Neural progenitor cell (in vitro differentiated cells): Measurements from ENCODE around the gene CFAP97D1. TPM values are rescaled to one million over a fixed set of nuclear protein-coding genes. Genes with fewer than 3 reads are reported as not detected.

ENCODE experiments used
- DNase-seq: peaks from one replicate; pipeline ENCODE4 v3.0.0-alpha.2; 2016; ENCODE audit warnings: low spot score
- H2AFZ ChIP-seq: fragments of 200-600 bp; sonication (generic); replicated peaks from 2 replicates; pipeline ENCODE4 v1.6.1; 2016; ENCODE audit warnings: antibody characterized with exemption
- H3F3A ChIP-seq: fragments of 200-600 bp; sonication (generic); 2 replicates; pipeline ENCODE4 v1.6.1; 2016; ENCODE audit warnings: antibody characterized with exemption, low read depth
- H3K27ac ChIP-seq: fragments of 200-600 bp; sonication (generic); 2 replicates; pipeline ENCODE4 v1.5.1; 2016; ENCODE audit warnings: mild to moderate bottlenecking
- H3K27me3 ChIP-seq: fragments of 200-600 bp; sonication (generic); 2 replicates; pipeline ENCODE4 v1.6.1; 2016; ENCODE audit warnings: mild to moderate bottlenecking, moderate library complexity
- H3K36me3 ChIP-seq: fragments of 200-600 bp; sonication (generic); 2 replicates; pipeline ENCODE4 v1.5.1; 2016
- H3K4me1 ChIP-seq: fragments of 200-600 bp; sonication (generic); 2 replicates; pipeline ENCODE4 v1.6.1; 2016; ENCODE audit warnings: mixed run types
- H3K4me2 ChIP-seq: fragments of 200-600 bp; sonication (generic); 2 replicates; pipeline ENCODE4 v1.6.1; 2016
- H3K4me3 ChIP-seq: fragments of 200-600 bp; sonication (generic); 2 replicates; pipeline ENCODE4 v1.5.1; 2016
- H3K79me2 ChIP-seq: fragments of 200-600 bp; sonication (generic); 2 replicates; pipeline ENCODE4 v1.6.1; 2016; ENCODE audit warnings: low read depth
- H3K9ac ChIP-seq: fragments of 200-600 bp; sonication (generic); 2 replicates; pipeline ENCODE4 v1.6.1; 2016
- H3K9me3 ChIP-seq: fragments of 200-600 bp; sonication (generic); 2 replicates; pipeline ENCODE4 v1.5.1; 2016; ENCODE audit warnings: low read depth
- H4K20me1 ChIP-seq: fragments of 200-600 bp; sonication (generic); 2 replicates; pipeline ENCODE4 v1.6.1; 2016; ENCODE audit warnings: low read depth
- H3K27ac Mint-ChIP-seq: 3 replicates; pipeline ENCODE4 v1.8.0; 2021; ENCODE audit warnings: mixed read lengths
- H3K27me3 Mint-ChIP-seq: 2 replicates; pipeline ENCODE4 v1.8.0; 2022; ENCODE audit warnings: low read depth, mild to moderate bottlenecking, inconsistent platforms, moderate library complexity, mixed read lengths; ENCODE audit not compliant: insufficient read depth
- H3K36me3 Mint-ChIP-seq: 3 replicates; pipeline ENCODE4 v1.8.0; 2021; ENCODE audit warnings: mixed read lengths
- H3K4me1 Mint-ChIP-seq: 3 replicates; pipeline ENCODE4 v1.8.0; 2021; ENCODE audit warnings: mixed read lengths
- H3K4me3 Mint-ChIP-seq: 3 replicates; pipeline ENCODE4 v1.8.0; 2021; ENCODE audit warnings: mild to moderate bottlenecking, moderate library complexity, mixed read lengths
- H3K9me3 Mint-ChIP-seq: 3 replicates; pipeline ENCODE4 v1.8.0; 2020; ENCODE audit warnings: mixed read lengths
- CTCF ChIP-seq: fragments of 200-600 bp; sonication (generic); IDR thresholded peaks from 2 replicates; pipeline ENCODE4 v1.5.1; 2017; ENCODE audit warnings: antibody characterized with exemption, mild to moderate bottlenecking
- EZH2 ChIP-seq: fragments of 200-600 bp; sonication (generic); IDR thresholded peaks from 2 replicates; pipeline ENCODE4 v1.6.1; 2017; ENCODE audit warnings: antibody characterized with exemption, mild to moderate bottlenecking, moderate library complexity
- EZH2phosphoT487 ChIP-seq: fragments of 200-600 bp; sonication (generic); IDR thresholded peaks from 2 replicates; pipeline ENCODE4 v1.6.1; 2017; ENCODE audit warnings: antibody characterized with exemption
- total RNA-seq: library from RNA; depleted of rRNA; stranded (reverse); fragments of >200 nt; gene quantifications from 2 replicates; pipeline ENCODE4 v1.2.3, GENCODE V29; 2015; ENCODE audit warnings: low replicate concordance

Gene CFAP97D1
- total RNA-seq, 1 donor from 2014 or later: not detected

GRCh38 chr17:43810226-43810715, 30.0 kb downstream of the CFAP97D1 start:
- TF ChIP-seq CTCF (no peak), EZH2phosphoT487 (no peak)
- Mint-ChIP-seq H3K4me1 (peaks cover 11% of the 10 kb centered on the region), H3K4me3 (no peak overlapping the region), H3K9me3 (no peaks in the 10 kb centered on the region), H3K27me3 (peaks cover 2% of the 10 kb centered on the region), H3K27ac (no peak overlapping the region), H3K36me3 (no peaks in the 10 kb centered on the region)
- Histone ChIP-seq H3K4me3 (no peak overlapping the region), H3K9me3 (no peaks in the 10 kb centered on the region), H3K4me2 (no peak overlapping the region), H3K27me3 (no peaks in the 10 kb centered on the region), H3K4me1 (no peaks in the 10 kb centered on the region), H4K20me1 (no peaks in the 10 kb centered on the region), H2AFZ (no peak overlapping the region), H3F3A (no peaks in the 10 kb centered on the region), H3K79me2 (no peaks in the 10 kb centered on the region), H3K36me3 (no peaks in the 10 kb centered on the region), H3K27ac (no peak overlapping the region), H3K9ac (no peak overlapping the region)
- DNase-seq: no peak

- peaks cover 11% of the 10 kb centered on the region for H3K4me1 Mint-ChIP-seq
- no peaks in the 10 kb centered on the region for H3K36me3 ChIP-seq
- H2AFZ ChIP-seq: no peak overlapping the region
- no peaks in the 10 kb centered on the region for H3K4me1 ChIP-seq
- peaks cover 2% of the 10 kb centered on the region for H3K27me3 Mint-ChIP-seq
- H3F3A ChIP-seq: no peaks in the 10 kb centered on the region
- no peak overlapping the region for H3K27ac ChIP-seq
- H3K9me3 Mint-ChIP-seq: no peaks in the 10 kb centered on the region
- H3K4me2 ChIP-seq: no peak overlapping the region
- no peak overlapping the region for H3K4me3 Mint-ChIP-seq
- no peaks in the 10 kb centered on the region for H3K9me3 ChIP-seq
- H3K9ac ChIP-seq: no peak overlapping the region
- no peak overlapping the region for H3K27ac Mint-ChIP-seq
- H3K4me3 ChIP-seq: no peak overlapping the region
- H4K20me1 ChIP-seq: no peaks in the 10 kb centered on the region
- no peaks in the 10 kb centered on the region for H3K36me3 Mint-ChIP-seq
- DNase-seq: no peak
- TF ChIP-seq EZH2phosphoT487 (no peak), EZH2 (no peak), CTCF (no peak)
- no peaks in the 10 kb centered on the region for H3K79me2 ChIP-seq
- no peaks in the 10 kb centered on the region for H3K27me3 ChIP-seq
Observed at GRCh38 chr17:43810823-43811222, 30.6 kb downstream of the CFAP97D1 start.

GRCh38 chr17:43812396-43813265, 32.4 kb downstream of the CFAP97D1 start:
- Histone ChIP-seq H3K9ac (no peak overlapping the region), H4K20me1 (no peaks in the 10 kb centered on the region), H3K27ac (no peak overlapping the region), H3K36me3 (no peaks in the 10 kb centered on the region), H3K27me3 (no peaks in the 10 kb centered on the region), H3K4me3 (no peak overlapping the region), H3K79me2 (no peaks in the 10 kb centered on the region), H3K9me3 (no peaks in the 10 kb centered on the region), H2AFZ (no peak overlapping the region), H3F3A (no peaks in the 10 kb centered on the region), H3K4me2 (no peak overlapping the region), H3K4me1 (no peaks in the 10 kb centered on the region)
- Mint-ChIP-seq H3K9me3 (no peaks in the 10 kb centered on the region), H3K27ac (no peak overlapping the region), H3K36me3 (no peaks in the 10 kb centered on the region), H3K27me3 (peaks cover 2% of the 10 kb centered on the region), H3K4me3 (no peak overlapping the region), H3K4me1 (peaks cover 11% of the 10 kb centered on the region)
- TF ChIP-seq CTCF (no peak), EZH2 (no peak), EZH2phosphoT487 (no peak)
- DNase-seq: no peak
